HUES64 (cell line): ENCODE results near the gene APOL6.

Experiments
- H3K27ac ChIP-seq: 2 replicates; pipeline ENCODE4 v1.7.0; 2013; ENCODE audit warnings: low read depth, low read length, inconsistent platforms
- H3K27me3 ChIP-seq: 2 replicates; pipeline ENCODE4 v1.6.1; 2013; ENCODE audit warnings: mild to moderate bottlenecking, low read length; ENCODE audit not compliant: insufficient read depth
- H3K36me3 ChIP-seq: 2 replicates; pipeline ENCODE4 v1.6.1; 2013; ENCODE audit warnings: mild to moderate bottlenecking, low read length; ENCODE audit not compliant: insufficient read depth
- H3K4me1 ChIP-seq: 2 replicates; pipeline ENCODE4 v1.6.1; 2013; ENCODE audit warnings: mild to moderate bottlenecking, low read length, moderate library complexity; ENCODE audit not compliant: insufficient read depth
- H3K4me3 ChIP-seq: 2 replicates; pipeline ENCODE4 v1.5.1; 2013; ENCODE audit warnings: mild to moderate bottlenecking, low read length, moderate library complexity
- H3K9ac ChIP-seq: 2 replicates; pipeline ENCODE4 v1.6.1; 2013; ENCODE audit warnings: mild to moderate bottlenecking, low read depth, low read length
- H3K9me3 ChIP-seq: 2 replicates; pipeline ENCODE4 v1.6.1; 2013; ENCODE audit warnings: low read depth, low read length; ENCODE audit not compliant: insufficient read depth
- WGBS: fragments of 150-250, 120-280 bp; methylation state at CpG from one replicate; pipeline ENCODE4 v1.1.7; 2013; ENCODE audit warnings: missing lambda C conversion rate; 5-methylcytosine and 5-hydroxymethylcytosine counted together

Gene APOL6

DNA sequence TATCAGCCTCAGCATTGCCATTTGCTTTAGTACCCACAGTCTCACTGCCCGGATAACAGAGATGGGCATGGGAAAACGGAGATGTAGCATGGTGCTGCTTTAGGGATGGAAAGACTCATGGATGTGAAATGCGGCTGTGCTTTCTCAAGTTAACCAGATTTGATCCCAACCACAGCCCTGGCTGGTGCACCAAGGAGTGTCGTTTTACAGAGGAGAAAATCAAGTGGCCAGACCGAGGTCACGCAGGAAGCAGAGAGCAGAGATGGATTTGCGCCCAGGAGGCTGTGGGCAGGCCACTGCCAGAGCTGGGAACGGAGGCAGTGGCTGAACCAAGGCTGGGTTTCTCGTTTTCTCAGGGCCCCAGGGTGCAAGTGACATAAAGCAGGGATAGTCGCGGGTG is 40.2 kb upstream of the APOL6 start:
- Histone ChIP-seq H3K36me3 (no peaks in the 10 kb centered on the region), H3K9ac (no peak overlapping the region), H3K4me3 (no peak overlapping the region), H3K27ac (no peak overlapping the region), H3K27me3 (no peaks in the 10 kb centered on the region; the same call in 1 of the 2 replicates), H3K9me3 (no peaks in the 10 kb centered on the region), H3K4me1 (peaks cover 5% of the 10 kb centered on the region; the same call in 1 of the 2 replicates)
- WGBS = 88% methylated on average over 11 of the region's 11 CpGs

DNA sequence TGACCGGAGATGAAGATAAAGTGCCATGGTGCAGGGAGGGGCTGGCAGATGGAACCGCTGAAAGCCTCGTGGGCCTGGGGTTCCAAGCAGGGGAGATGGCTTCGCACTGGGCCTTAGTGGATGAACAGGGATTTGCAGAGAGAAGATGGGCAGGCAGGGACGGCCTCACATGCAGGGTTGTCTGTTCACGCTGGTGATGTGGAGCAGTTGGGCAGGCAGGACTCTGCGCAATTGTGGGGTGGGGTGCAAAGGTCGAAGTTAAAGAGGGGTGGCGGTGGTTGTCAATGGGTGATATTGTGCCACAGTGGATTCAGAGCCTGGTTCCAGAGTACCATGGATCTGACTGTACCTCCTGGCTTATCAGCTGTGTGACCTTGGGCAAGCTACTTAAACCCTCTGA is 39.0 kb upstream of the APOL6 start:
- Histone ChIP-seq H3K4me1 (peaks cover 5% of the 10 kb centered on the region; the same call in 1 of the 2 replicates), H3K9ac (no peak overlapping the region), H3K27ac (no peak overlapping the region), H3K4me3 (no peak overlapping the region), H3K9me3 (no peaks in the 10 kb centered on the region), H3K36me3 (no peaks in the 10 kb centered on the region), H3K27me3 (no peaks in the 10 kb centered on the region; the same call in 1 of the 2 replicates)
- WGBS = 90% methylated on average over 9 of the region's 9 CpGs

DNA sequence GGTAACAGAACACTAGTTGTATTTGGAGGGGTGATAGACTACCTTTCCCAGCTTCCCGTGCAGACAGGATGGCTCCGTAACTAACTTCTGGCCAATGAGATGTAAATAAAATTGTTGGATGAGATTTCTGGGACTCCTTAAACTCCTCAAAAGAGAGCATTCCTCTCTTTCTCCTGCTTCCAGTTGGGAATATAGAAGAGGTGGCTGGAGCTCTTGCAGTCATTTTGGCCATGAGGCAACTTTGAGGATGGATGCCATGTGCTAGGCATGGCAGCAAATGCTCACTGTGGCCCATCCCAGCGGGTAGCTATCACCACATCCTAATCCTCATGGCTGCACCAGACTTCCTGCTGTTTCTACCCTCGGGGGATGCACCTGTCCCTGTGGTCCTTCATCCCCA is 38.5 kb upstream of the APOL6 start:
- Histone ChIP-seq H3K4me1 (peaks cover under 1% of the 10 kb centered on the region; the same call in 1 of the 2 replicates), H3K27me3 (no peaks in the 10 kb centered on the region; the same call in 1 of the 2 replicates), H3K27ac (no peak overlapping the region), H3K36me3 (no peaks in the 10 kb centered on the region), H3K4me3 (no peak overlapping the region), H3K9ac (no peak overlapping the region), H3K9me3 (no peaks in the 10 kb centered on the region)
- 87% methylated on average over 3 of the region's 4 CpGs for WGBS

DNA sequence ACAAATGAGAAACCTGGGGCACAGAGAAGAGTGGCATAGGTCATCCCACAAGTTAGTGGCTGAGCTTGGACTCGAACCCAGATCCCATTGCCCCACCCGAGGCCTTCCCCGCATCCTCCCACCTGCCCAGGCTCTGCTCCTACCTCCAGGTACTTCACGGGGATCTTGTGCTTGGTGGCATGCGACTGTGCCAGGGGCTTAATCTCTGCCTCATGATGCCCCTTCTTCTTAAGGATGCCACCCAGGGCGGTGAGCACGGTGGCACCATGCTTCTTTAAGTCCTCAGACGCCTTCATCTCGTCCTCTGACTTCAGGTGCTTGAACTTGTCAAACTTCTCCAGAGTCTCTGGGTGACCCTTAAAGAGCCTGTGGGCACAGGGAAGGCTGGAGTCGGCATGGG is 37.5 kb upstream of the APOL6 start:
- H3K27me3 ChIP-seq = no peaks in the 10 kb centered on the region; the same call in 1 of the 2 replicates
- H3K9me3 ChIP-seq = no peaks in the 10 kb centered on the region
- WGBS = 80% methylated on average over 10 of the region's 10 CpGs
- no peak overlapping the region for H3K9ac ChIP-seq
- no peak overlapping the region for H3K4me3 ChIP-seq
- H3K27ac ChIP-seq = no peak overlapping the region
- H3K4me1 ChIP-seq = no peaks in the 10 kb centered on the region
- no peaks in the 10 kb centered on the region for H3K36me3 ChIP-seq

DNA sequence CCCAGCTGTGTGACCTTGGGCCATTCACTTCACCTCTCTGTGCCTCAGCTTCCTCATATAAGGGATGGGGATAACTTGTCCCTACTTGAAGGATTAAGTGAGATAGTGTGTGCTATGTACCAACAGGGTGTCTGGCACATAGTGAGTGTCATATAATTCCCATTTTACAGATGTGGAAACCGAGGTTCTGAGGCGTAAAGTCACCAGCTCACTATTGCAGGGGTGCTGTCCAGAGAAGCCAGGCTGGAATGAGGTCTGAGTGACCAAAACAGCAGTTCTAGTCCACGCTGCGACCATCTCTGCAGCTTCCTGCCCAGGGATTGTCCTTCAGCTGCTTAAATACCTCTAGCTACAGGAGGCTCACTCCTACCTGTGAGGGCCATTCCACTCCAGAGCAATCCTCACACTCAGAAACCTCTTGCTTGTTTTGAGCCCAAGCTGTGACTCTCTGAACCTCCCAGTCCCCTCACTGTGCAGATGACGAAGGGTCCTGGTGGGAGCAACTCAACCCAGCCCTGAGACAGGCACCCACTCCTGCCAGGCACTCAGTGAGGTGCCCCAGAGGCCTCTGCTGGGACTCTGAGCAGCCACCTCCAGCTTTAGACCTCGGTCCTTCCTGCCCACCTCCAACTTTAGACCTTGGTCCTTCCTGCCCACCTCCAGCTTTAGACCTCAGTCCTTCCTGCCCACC is 36.9 kb upstream of the APOL6 start:
- no peaks in the 10 kb centered on the region for H3K9me3 ChIP-seq
- H3K4me3 ChIP-seq = no peak overlapping the region
- WGBS = 90% methylated on average over 6 of the region's 6 CpGs
- H3K4me1 ChIP-seq = no peaks in the 10 kb centered on the region
- H3K36me3 ChIP-seq = no peaks in the 10 kb centered on the region
- no peak overlapping the region for H3K9ac ChIP-seq
- H3K27me3 ChIP-seq = no peaks in the 10 kb centered on the region; the same call in 1 of the 2 replicates
- no peak overlapping the region for H3K27ac ChIP-seq

DNA sequence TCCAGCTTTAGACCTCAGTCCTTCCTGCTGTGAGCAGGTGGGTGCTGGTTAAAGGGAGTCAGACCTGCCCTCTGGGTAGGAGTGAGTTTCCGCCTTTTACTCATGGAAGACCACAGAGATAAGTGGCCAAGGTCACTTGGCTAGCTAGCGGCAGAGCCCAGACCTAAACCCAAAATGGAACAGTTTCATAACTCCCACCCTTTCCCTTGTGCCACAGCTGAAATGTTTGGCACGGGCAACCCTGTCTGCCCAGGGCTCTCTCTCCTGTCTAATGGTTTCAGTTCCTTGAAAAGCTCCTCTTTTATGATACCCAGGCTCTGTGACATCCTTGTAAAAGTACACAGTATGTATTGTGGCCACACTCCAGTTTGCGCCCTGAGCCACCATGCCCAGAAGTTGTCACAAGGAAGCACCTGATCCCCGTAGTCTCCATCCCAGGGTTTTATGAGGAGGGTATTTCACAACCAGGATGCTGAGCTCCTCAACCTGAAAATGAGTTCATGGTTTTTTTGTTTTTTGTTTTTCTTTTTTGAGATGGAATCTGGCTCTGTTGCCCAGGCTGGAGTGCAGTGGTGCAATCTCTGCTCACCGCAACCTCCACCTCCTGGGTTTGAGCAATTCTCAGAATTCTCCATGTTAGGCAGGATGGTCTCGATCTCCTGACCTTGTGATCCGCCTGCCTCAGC is 36.2 kb upstream of the APOL6 start:
- H3K4me1 ChIP-seq = no peaks in the 10 kb centered on the region
- no peaks in the 10 kb centered on the region for H3K36me3 ChIP-seq
- no peaks in the 10 kb centered on the region; the same call in 1 of the 2 replicates for H3K27me3 ChIP-seq
- 94% methylated on average over 8 of the region's 8 CpGs for WGBS
- no peak overlapping the region for H3K9ac ChIP-seq
- H3K4me3 ChIP-seq = no peak overlapping the region
- no peak overlapping the region for H3K27ac ChIP-seq
- no peaks in the 10 kb centered on the region for H3K9me3 ChIP-seq

DNA sequence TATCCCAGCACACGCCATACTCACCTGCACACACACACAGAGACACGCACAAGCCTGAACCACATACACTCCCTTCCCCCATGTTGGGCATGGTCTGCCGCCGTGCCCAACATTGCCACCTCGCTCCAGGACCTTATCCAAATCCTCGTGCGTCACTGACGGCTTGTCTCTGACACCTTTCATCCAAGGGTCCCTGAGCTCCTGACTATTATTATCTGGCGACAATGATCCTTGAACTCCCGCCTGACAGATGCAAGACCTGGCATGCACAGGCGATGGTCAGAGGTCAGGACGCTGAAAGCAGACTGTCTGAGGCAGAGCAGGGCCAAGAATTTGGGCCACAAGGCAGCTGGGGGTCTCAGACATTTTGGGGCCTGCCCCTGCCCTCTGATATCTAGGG is 35.3 kb upstream of the APOL6 start:
- 91% methylated on average over 12 of the region's 12 CpGs for WGBS
- no peaks in the 10 kb centered on the region for H3K36me3 ChIP-seq
- no peak overlapping the region for H3K4me3 ChIP-seq
- H3K9ac ChIP-seq = no peak overlapping the region
- H3K27ac ChIP-seq = no peak overlapping the region
- H3K27me3 ChIP-seq = no peaks in the 10 kb centered on the region; the same call in 1 of the 2 replicates
- no peaks in the 10 kb centered on the region for H3K9me3 ChIP-seq
- no peaks in the 10 kb centered on the region for H3K4me1 ChIP-seq

DNA sequence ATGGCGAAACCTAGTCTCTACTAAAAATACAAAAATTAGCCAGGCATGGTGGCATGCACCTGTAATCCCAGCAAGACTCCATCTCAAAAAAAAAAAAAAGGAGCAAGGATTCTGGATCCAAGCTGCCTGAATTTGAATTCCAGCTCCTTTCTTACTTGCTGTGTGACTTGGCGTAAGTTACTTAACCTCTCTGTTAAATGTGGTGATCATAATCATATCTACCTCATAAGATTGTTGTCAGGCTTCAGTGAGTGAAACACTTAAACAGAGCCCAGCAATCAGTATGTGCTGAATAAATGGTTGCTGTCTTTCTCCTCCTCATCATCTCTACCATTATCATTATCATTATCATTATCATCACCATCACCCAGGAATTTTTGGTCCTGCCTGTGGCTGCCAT is 33.8 kb upstream of the APOL6 start:
- Histone ChIP-seq H3K4me1 (no peaks in the 10 kb centered on the region), H3K4me3 (no peak overlapping the region), H3K36me3 (no peaks in the 10 kb centered on the region), H3K9ac (no peak overlapping the region), H3K9me3 (no peaks in the 10 kb centered on the region), H3K27me3 (no peaks in the 10 kb centered on the region; the same call in 1 of the 2 replicates), H3K27ac (no peak overlapping the region)
- WGBS = 92% methylated on average over 1 of the region's 2 CpGs

DNA sequence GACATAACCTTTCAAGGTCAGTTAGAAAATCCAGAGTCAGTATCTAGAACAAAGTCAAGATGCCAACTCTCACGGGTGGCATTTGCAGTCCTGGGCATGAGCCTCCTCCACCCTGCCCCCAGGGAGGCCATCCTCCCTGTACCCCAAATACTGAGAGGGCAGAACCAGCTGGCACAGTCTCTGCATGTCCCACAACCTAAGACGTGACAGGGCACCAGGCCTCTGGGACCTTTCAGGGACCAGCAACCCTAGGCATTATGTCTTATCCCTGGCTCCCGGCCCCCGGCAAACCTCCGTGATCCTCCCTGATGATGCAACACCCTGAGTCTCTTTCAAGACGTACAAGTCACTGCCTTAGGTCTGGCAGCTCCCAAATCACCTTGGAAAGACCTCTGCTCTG is 33.1 kb upstream of the APOL6 start:
- no peaks in the 10 kb centered on the region for H3K27me3 ChIP-seq
- no peak overlapping the region for H3K9ac ChIP-seq
- no peaks in the 10 kb centered on the region for H3K9me3 ChIP-seq
- no peak overlapping the region for H3K4me3 ChIP-seq
- H3K36me3 ChIP-seq = no peaks in the 10 kb centered on the region
- H3K4me1 ChIP-seq = no peaks in the 10 kb centered on the region
- 77% methylated on average over 6 of the region's 6 CpGs for WGBS
- H3K27ac ChIP-seq = no peak overlapping the region

DNA sequence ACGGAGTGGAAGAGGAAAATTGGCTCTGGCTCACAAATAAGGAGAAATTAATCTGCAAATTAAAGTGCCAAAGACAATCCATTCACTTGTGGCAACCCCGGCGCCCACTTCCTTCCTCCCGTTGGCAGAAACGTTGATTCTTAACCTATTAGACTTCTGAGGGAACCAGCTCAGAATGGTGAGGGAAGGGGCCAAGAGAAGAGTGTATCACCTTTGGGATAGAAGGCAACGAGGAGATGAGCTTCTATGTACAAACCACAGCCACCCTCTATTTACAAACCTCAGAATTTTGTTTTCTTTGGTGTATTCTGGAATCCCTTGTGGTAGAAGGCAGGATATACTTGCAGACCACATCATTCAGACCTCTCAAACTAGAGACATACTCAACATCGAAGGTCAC is 32.2 kb upstream of the APOL6 start:
- WGBS = 96% methylated on average over 6 of the region's 7 CpGs
- no peaks in the 10 kb centered on the region for H3K9me3 ChIP-seq
- H3K4me3 ChIP-seq = no peak overlapping the region
- H3K4me1 ChIP-seq = no peaks in the 10 kb centered on the region
- no peak overlapping the region for H3K9ac ChIP-seq
- no peaks in the 10 kb centered on the region for H3K36me3 ChIP-seq
- H3K27ac ChIP-seq = no peak overlapping the region
- H3K27me3 ChIP-seq = no peaks in the 10 kb centered on the region

DNA sequence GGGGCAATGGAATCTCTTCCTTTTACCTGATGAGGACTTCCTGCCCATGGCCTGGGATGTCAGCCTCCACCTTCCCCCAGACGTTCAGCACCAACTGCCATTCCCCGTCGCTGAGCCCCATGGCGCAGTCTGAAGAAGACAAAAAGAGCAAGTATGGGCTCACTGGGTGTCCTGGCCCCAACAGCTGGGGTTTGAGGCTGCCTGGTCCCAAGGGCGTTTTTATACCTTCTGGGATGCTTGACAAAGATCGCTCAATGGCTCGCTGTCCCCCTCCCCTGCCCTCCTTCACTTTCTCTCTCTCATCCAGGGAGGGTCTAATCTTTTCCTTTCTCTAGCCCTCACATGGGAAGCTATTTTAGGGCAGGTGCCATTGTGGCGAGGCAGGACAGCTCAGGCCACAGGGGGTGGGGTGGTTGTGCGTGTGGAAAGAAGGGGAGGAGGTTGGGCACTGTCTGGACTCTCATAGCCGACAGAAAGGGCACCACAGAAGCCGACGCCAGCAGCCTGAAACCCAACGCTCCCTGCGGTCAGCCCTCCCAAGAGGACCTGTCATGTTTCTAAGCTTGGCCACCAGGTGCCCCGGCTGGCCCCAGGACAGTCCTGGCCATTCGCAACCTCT is 31.0 kb upstream of the APOL6 start, which contains the start of gene MB:
MB (minus strand) TSS at position 193 of the 619 bp plus-strand sequence; CDS start at position 121, 72 bp downstream.
- Histone ChIP-seq H3K9ac (no peak within 1 kb of the TSS), H3K4me1 (no peaks in the 10 kb centered on the region), H3K4me3 (no peak within 1 kb of the TSS), H3K27ac (no peak within 1 kb of the TSS), H3K36me3 (no peaks in the 10 kb centered on the region), H3K27me3 (no peaks in the 10 kb centered on the region), H3K9me3 (no peaks in the 10 kb centered on the region)
- 87% methylated on average over 16 of the region's 16 CpGs for WGBS
